ENCODE results near the gene SEC63. TPM values are rescaled to one million over a fixed set of nuclear protein-coding genes. Genes with fewer than 3 reads are reported as not detected.

SEC63 gene
- polyA plus RNA-seq, 1 of the 3 experiments (the other 2 are of a cell fraction): 13.2 TPM

DNA sequence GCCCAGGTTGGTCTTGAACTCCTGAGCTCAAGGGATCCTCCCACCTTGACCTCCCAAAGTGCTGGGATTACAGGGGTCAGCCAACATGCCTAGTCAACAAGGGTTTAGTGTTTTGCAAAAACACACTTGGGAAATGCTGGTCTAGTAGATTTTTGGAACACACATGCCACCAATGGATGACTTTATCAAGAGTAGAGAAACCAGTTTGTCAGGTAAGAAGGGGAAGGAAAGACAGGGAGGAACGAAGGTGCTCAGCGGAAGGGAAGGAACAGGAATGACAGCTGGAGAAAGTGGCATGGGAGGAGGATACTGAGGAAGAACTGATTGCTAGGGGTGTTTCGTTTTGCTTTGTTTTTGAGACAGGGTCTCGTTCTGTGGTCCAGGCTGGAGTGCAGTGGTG, 15.6 kb upstream of the SEC63 start:
- Histone ChIP-seq H3K79me2 (ENCODE audit: insufficient read depth) (no peaks in the 10 kb centered on the region), H3K27me3 (ENCODE audit: insufficient read depth) (no peaks in the 10 kb centered on the region), H3K27ac (ENCODE audit: low read depth in 2 of 2, low read length in 1 of 2) (no peak overlapping the region), H3K4me3 (ENCODE audit: low read depth in 2 of 2, low read length in 1 of 2) (no peak overlapping the region), H3K9me3 (no peaks in the 10 kb centered on the region), H2AFZ (ENCODE audit: low read depth) (no peak overlapping the region), H3K36me3 (replicated peaks in 1 of 2; ENCODE audit: control insufficient read depth in 1 of 2, insufficient read depth in 2 of 2, low read length in 1 of 2) (no peaks in the 10 kb centered on the region), H3K4me2 (no peak overlapping the region), H3K4me1 (ENCODE audit: control insufficient read depth in 1 of 2, insufficient read depth in 2 of 2, low read depth in 1 of 2, low read length in 1 of 2) (peaks cover 0 to 8% of the 10 kb centered on the region in 2 experiments; a peak in 2 of 4 replicates), H3K9me2 (no peaks in the 10 kb centered on the region), H3K9ac (no peak overlapping the region), H3F3A (replicated peaks; ENCODE audit: insufficient read depth) (no peaks in the 10 kb centered on the region), H4K20me1 (ENCODE audit: insufficient read depth) (no peaks in the 10 kb centered on the region)
- POLR2A ChIA-PET: no interaction called here
- CTCF ChIA-PET: interaction anchor here (1.1 to 4.6 kb wide), 2 partner anchors 76 to 518 kb away, joined by 3 to 29 read pairs; no protein-coding TSS in a partner anchor
- WGBS (ENCODE audit: low lambda C conversion rate): 49% methylated on average over 4 of the region's 4 CpGs
- TF ChIP-seq USF1 (IDR thresholded peaks at IDR 0.05; ENCODE audit: borderline replicate concordance, low read depth) (no peak), RXRA (IDR thresholded peaks at IDR 0.05; ENCODE audit: borderline replicate concordance, low read depth) (no peak), TEAD4 (IDR thresholded peaks at IDR 0.05; ENCODE audit: borderline replicate concordance, insufficient read depth) (no peak)
- DNase-seq: no peak

GRCh38 chr6:107972413-107973096, 14.5 kb upstream of the SEC63 start:
- DNase-seq: peak; percentile 76
- no peak overlapping the region for H3K4me3 ChIP-seq (ENCODE audit: low read depth in 2 of 2, low read length in 1 of 2)
- H3K4me1 ChIP-seq (ENCODE audit: control insufficient read depth in 1 of 2, insufficient read depth in 2 of 2, low read depth in 1 of 2, low read length in 1 of 2): peaks cover 0 to 8% of the 10 kb centered on the region in 2 experiments; a peak in 2 of 4 replicates
- WGBS (ENCODE audit: low lambda C conversion rate): 62% methylated on average over 8 of the region's 8 CpGs
- H3K27me3 ChIP-seq (ENCODE audit: insufficient read depth): no peaks in the 10 kb centered on the region
- no peak overlapping the region; a peak in 1 of 4 replicates for H3K27ac ChIP-seq (ENCODE audit: low read depth in 2 of 2, low read length in 1 of 2)
- no peaks in the 10 kb centered on the region for H3K9me2 ChIP-seq
- H2AFZ ChIP-seq (ENCODE audit: low read depth): no peak overlapping the region
- no peaks in the 10 kb centered on the region for H3K79me2 ChIP-seq (ENCODE audit: insufficient read depth)
- H4K20me1 ChIP-seq (ENCODE audit: insufficient read depth): no peaks in the 10 kb centered on the region
- no peaks in the 10 kb centered on the region for H3K36me3 ChIP-seq (replicated peaks in 1 of 2; ENCODE audit: control insufficient read depth in 1 of 2, insufficient read depth in 2 of 2, low read length in 1 of 2)
- POLR2A ChIA-PET: no interaction called here
- H3K9me3 ChIP-seq: no peaks in the 10 kb centered on the region
- H3F3A ChIP-seq (replicated peaks; ENCODE audit: insufficient read depth): no peaks in the 10 kb centered on the region
- no peak overlapping the region for H3K4me2 ChIP-seq
- CTCF ChIA-PET: interaction anchor here (1.0 to 4.6 kb wide), 5 partner anchors 8 to 554 kb away, joined by 3 to 29 read pairs (median 3); no protein-coding TSS in a partner anchor
- no peak overlapping the region for H3K9ac ChIP-seq
- TF ChIP-seq SIN3A (IDR thresholded peaks at IDR 0.05; ENCODE audit: borderline replicate concordance, low read depth, low read length) (no peak), SMC3 (IDR thresholded peaks at IDR 0.05; ENCODE audit: low read depth, low read length) (no peak), RFX5 (IDR thresholded peaks at IDR 0.05; ENCODE audit: low read length) (no peak), EP300 (IDR thresholded peaks at IDR 0.05; ENCODE audit: borderline replicate concordance in 1 of 2, low read depth in 1 of 2, low read length in 1 of 2) (peak in 1 of 2 experiments; percentile 81; a peak in 2 of 4 replicates), GATA2 (CRISPR knock-in tag; IDR thresholded peaks at IDR 0.05) (peak; percentile 65), REST (IDR thresholded peaks at IDR 0.05; ENCODE audit: low read depth, low read length) (no peak), GABPA (IDR thresholded peaks at IDR 0.05; ENCODE audit: low read depth) (no peak), RCOR1 (IDR thresholded peaks at IDR 0.05; ENCODE audit: low read length) (peak; percentile 68), JUND (IDR thresholded peaks at IDR 0.05) (no peak), RXRA (IDR thresholded peaks at IDR 0.05; ENCODE audit: borderline replicate concordance, low read depth) (no peak), TCF12 (IDR thresholded peaks at IDR 0.05) (peak; percentile 11; the same call in 1 of the 2 replicates), TEAD4 (IDR thresholded peaks at IDR 0.05; ENCODE audit: borderline replicate concordance, insufficient read depth) (no peak), CTCF (IDR thresholded peaks at IDR 0.05) (no peak), USF1 (IDR thresholded peaks at IDR 0.05; ENCODE audit: borderline replicate concordance, low read depth) (no peak)
- TF ChIP-seq, protein P1, sequence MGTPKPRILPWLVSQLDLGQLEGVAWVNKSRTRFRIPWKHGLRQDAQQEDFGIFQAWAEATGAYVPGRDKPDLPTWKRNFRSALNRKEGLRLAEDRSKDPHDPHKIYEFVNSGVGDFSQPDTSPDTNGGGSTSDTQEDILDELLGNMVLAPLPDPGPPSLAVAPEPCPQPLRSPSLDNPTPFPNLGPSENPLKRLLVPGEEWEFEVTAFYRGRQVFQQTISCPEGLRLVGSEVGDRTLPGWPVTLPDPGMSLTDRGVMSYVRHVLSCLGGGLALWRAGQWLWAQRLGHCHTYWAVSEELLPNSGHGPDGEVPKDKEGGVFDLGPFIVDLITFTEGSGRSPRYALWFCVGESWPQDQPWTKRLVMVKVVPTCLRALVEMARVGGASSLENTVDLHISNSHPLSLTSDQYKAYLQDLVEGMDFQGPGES (IDR thresholded peaks at IDR 0.05; ENCODE audit: low read depth, low read length): no peak
- TF ChIP-seq, protein P2, sequence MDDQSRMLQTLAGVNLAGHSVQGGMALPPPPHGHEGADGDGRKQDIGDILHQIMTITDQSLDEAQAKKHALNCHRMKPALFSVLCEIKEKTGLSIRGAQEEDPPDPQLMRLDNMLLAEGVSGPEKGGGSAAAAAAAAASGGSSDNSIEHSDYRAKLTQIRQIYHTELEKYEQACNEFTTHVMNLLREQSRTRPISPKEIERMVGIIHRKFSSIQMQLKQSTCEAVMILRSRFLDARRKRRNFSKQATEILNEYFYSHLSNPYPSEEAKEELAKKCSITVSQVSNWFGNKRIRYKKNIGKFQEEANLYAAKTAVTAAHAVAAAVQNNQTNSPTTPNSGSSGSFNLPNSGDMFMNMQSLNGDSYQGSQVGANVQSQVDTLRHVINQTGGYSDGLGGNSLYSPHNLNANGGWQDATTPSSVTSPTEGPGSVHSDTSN (IDR thresholded peaks at IDR 0.05): no peak

Data from SK-N-SH (cell line).